ENCODE measurements around the gene KCNN1. TPM values are rescaled to one million over a fixed set of nuclear protein-coding genes. Genes with fewer than 3 reads are reported as not detected.

Gene KCNN1
- total and polyA plus RNA-seq, 9 of the 15 experiments (the other 6 are each of a cell fraction or from before 2014, with no cell fraction given), result 0.01 to 6.2 (median 0.72) TPM

GRCh38 chr19:17981611-17982010 lies 14.7 kb downstream of the KCNN1 start (continued):
- TF ChIP-seq ZBTB33 (CRISPR knock-in tag; IDR thresholded peaks at IDR 0.05) (peak; percentile 47; the same call in 1 of the 2 replicates), GTF2F1 (IDR thresholded peaks at IDR 0.05; ENCODE audit: low read depth, low read length) (no peak)

- CTCF ChIA-PET (ENCODE audit: low intra/inter-chr PET ratio), result no interaction called here
- Histone ChIP-seq H3K4me1 (replicated peaks in 1 of 2; ENCODE audit: control insufficient read depth in 2 of 2, insufficient read depth in 2 of 2, low read length in 2 of 2) (peaks cover 7 to 26% of the 10 kb centered on the region in 2 experiments; a peak in 4 of 5 replicates), H3K9ac (ENCODE audit: insufficient read depth in 1 of 2, low read depth in 2 of 2, low read length in 2 of 2) (peak overlapping the region in 1 of 2 experiments; percentile 71; a peak in 2 of 4 replicates), H3K27me3 (ENCODE audit: control insufficient read depth in 2 of 2, insufficient read depth in 2 of 2, low read length in 2 of 2) (peaks cover 7 to 13% of the 10 kb centered on the region in 2 experiments; a peak in 4 of 5 replicates), H3K27ac (ENCODE audit: extremely low read depth, low read depth, low read length) (no peak overlapping the region), H3K4me3 (no peak overlapping the region), H3K4me2 (ENCODE audit: insufficient read depth, low read length) (no peak overlapping the region), H3K36me3 (ENCODE audit: control insufficient read depth, insufficient read depth, low read length) (no peaks in the 10 kb centered on the region), H3K9me3 (replicated peaks; ENCODE audit: control insufficient read depth, insufficient read depth, low read depth, low read length) (no peaks in the 10 kb centered on the region), H4K20me1 (replicated peaks; ENCODE audit: control insufficient read depth, insufficient read depth, low read length) (no peaks in the 10 kb centered on the region), H3K79me2 (ENCODE audit: control insufficient read depth, insufficient read depth, low read length) (no peaks in the 10 kb centered on the region), H2AFZ (ENCODE audit: low read depth, low read length) (no peak overlapping the region), H3K9me1 (ENCODE audit: control insufficient read depth, insufficient read depth, low read length) (no peaks in the 10 kb centered on the region)
- 27% methylated on average over 15 of the region's 22 CpGs for WGBS (ENCODE audit: insufficient coverage, low coverage, missing lambda C conversion rate)
- in situ Hi-C loops (cut with MboI) (no loop called here), intact Hi-C loops (cut with micrococcal nuclease) (no loop called here)
- POLR2A ChIA-PET, result interaction anchor here (0.7 kb wide), 1 partner anchor 50 kb away, joined by 3 read pairs; the partner anchor contains the start of gene CCDC124
- ATAC-seq, result no peak
- DNase-seq (ENCODE audit: extremely low read depth in 1 of 4, low spot score in 3 of 4), result no peak
- TF ChIP-seq CLOCK (CRISPR knock-in tag; IDR thresholded peaks at IDR 0.05; ENCODE audit: borderline replicate concordance), result no peak
- TF ChIP-seq ZNF398 (CRISPR knock-in tag; IDR thresholded peaks at IDR 0.05), result no peak
- no peak for TF ChIP-seq ZNF395 (CRISPR knock-in tag; IDR thresholded peaks at IDR 0.05)
- TF ChIP-seq ZNF274 (IDR thresholded peaks at IDR 0.05; ENCODE audit: borderline replicate concordance, low read depth, low read length), result no peak
- peak; percentile 64; the same call in 1 of the 2 replicates for TF ChIP-seq ZBTB33 (CRISPR knock-in tag; IDR thresholded peaks at IDR 0.05)
- no peak for FAIRE-seq
- BruUV-seq (replicated peaks), result no TSS peak
Observed at GRCh38 chr19:17982430-17982829, 15.5 kb downstream of the KCNN1 start.

All from K562 (cell line).